Tibial artery (tissue), 4 donors: ENCODE measurements around the gene ZBED2.
"Not testable (repeated sequence)": the region's sequence is repeated elsewhere in the genome, so short reads cannot be mapped to it uniquely, and the experiment has no call there.

ENCODE experiments used
- DNase-seq, 2 donors: peaks; one replicate each; pipeline ENCODE4 v3.0.0-alpha.2; 2019
- H3K27ac ChIP-seq, 2 donors: fragments of 200-600 bp; sonication (generic) in 1 of 2; 1 replicate in 1 of 2; 2 replicates in 1 of 2; pipeline ENCODE4 v1.5.1; 2018 to 2019; ENCODE audit warnings: mild to moderate bottlenecking in 1 of 2
- H3K27me3 ChIP-seq, 2 donors: fragments of 200-600 bp; sonication (generic) in 1 of 2; one replicate each; pipeline versions ENCODE4 v1.5.1 to v1.6.0; 2016 to 2019
- H3K36me3 ChIP-seq, 3 donors: fragments of 200-600 bp; sonication (generic) in 2 of 3; one replicate each; pipeline ENCODE4 v1.5.1; 2016 to 2019; ENCODE audit warnings: mild to moderate bottlenecking in 2 of 3
- H3K4me1 ChIP-seq, 4 donors: fragments of 200-600 bp; sonication (generic) in 2 of 4; 1 replicate in 3 of 4; 2 replicates in 1 of 4; pipeline ENCODE4 v1.5.1; 2016 to 2019
- H3K4me3 ChIP-seq, 2 donors: fragments of 200-600 bp; sonication (generic) in 1 of 2; 1 replicate in 1 of 2; 2 replicates in 1 of 2; pipeline ENCODE4 v1.5.1; 2018 to 2019; ENCODE audit warnings: mild to moderate bottlenecking in 2 of 2
- H3K9me3 ChIP-seq, 3 donors: fragments of 200-600 bp; sonication (generic) in 1 of 3; one replicate each; pipeline ENCODE4 v1.5.1; 2016 to 2019
- CTCF ChIP-seq, 2 experiments: fragments of 200-600 bp in 1 of 2; fragments of 450-650 bp in 1 of 2; IDR thresholded peaks; one replicate each; pipeline ENCODE4 v1.5.1; 2017 to 2019; ENCODE audit warnings: antibody characterized with exemption in 2 of 2, mild to moderate bottlenecking in 1 of 2, moderate library complexity in 1 of 2
- intact Hi-C: fragments of 100-400 bp; cut with DNase I; formaldehyde crosslinking; loops from one replicate; pipeline ENCODE4 v1.15.0; 2023; ENCODE audit warnings: low total_unique reads

The ZBED2 gene

DNA sequence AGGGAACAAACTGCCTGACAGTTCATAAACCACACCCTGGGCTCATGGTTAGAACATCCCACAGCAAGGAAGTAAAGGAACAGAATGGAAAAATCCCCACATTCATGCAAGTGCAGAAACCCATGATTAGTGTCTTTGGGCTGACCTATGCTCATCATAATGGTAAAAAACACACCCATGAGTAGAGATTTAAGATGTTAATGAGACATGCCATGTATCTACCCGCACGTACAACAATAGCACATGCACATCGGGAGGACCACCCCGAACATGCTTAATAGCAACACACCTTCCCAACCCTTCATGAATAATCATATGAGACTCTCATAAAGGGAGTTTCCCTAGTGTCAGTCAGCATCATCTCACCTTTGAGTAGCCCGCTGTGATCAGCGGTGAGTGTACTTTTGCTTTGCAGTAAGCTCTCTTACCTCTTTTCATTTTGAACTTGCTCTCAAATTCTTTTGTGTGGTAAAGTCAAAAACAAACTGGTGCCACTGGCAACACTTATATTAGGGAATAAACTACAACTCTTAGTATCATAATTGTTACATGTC lies 23.2 kb downstream of the ZBED2 start:
- H3K27me3 ChIP-seq, result no peaks in the 10 kb centered on the region
- H3K4me1 ChIP-seq, result no peaks in the 10 kb centered on the region
- no peak for DNase-seq
- no peaks in the 10 kb centered on the region for H3K36me3 ChIP-seq
- H3K9me3 ChIP-seq, result no peaks in the 10 kb centered on the region
- no peak for TF ChIP-seq CTCF (IDR thresholded peaks at IDR 0.05)
- no peak overlapping the region for H3K4me3 ChIP-seq
- no peak overlapping the region for H3K27ac ChIP-seq
- intact Hi-C loops, result no loop called here

- Histone ChIP-seq H3K9me3 (no peaks in the 10 kb centered on the region), H3K4me3 (no peak overlapping the region), H3K27me3 (no peaks in the 10 kb centered on the region), H3K4me1 (no peaks in the 10 kb centered on the region), H3K27ac (no peak overlapping the region), H3K36me3 (no peaks in the 10 kb centered on the region)
- TF ChIP-seq CTCF (IDR thresholded peaks at IDR 0.05), result no peak
- intact Hi-C loops, result no loop called here
- no peak for DNase-seq
Observed at GRCh38 chr3:111571282-111571681, 23.9 kb downstream of the ZBED2 start.

DNA sequence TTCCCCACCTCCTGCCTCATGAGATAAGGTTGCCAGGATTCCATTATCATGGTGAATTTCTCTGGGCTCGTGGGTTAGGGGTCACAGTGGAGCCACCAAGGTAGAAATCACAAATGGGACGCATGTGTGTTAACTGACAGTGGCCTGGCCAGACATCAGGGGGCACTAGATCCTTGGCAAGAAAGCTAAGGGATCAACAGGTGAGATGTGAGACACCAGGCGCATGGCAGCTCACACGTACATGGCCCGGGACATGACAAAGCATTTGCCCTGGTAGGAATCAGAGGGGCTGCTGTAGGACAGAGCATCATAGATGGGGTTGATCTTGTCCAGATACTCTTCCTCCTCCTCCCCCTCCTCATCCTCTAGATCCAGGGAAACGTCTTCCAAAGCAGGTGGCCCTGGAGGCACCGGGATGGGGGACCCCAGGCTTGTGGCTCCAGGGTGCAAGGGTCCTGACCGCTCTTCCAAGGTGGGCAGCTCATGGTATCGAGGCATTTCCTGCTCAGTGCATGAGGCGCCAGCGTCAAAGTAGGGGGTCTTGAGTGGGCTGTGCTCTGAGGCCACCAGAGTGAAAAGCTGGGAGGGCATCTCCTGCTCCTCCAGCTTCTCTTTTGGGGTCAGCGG lies 24.6 kb downstream of the ZBED2 start:
- no peak overlapping the region for H3K4me3 ChIP-seq
- H3K4me1 ChIP-seq, result no peaks in the 10 kb centered on the region
- intact Hi-C loops, result no loop called here
- no peak for TF ChIP-seq CTCF (IDR thresholded peaks at IDR 0.05)
- H3K9me3 ChIP-seq, result no peaks in the 10 kb centered on the region
- no peaks in the 10 kb centered on the region for H3K27me3 ChIP-seq
- H3K27ac ChIP-seq, result no peak overlapping the region
- DNase-seq, result no peak
- H3K36me3 ChIP-seq, result no peaks in the 10 kb centered on the region

- H3K4me3 ChIP-seq, result no peak overlapping the region
- no peaks in the 10 kb centered on the region for H3K9me3 ChIP-seq
- DNase-seq, result no peak
- H3K27me3 ChIP-seq, result no peaks in the 10 kb centered on the region
- TF ChIP-seq CTCF (IDR thresholded peaks at IDR 0.05), result no peak
- no peaks in the 10 kb centered on the region for H3K36me3 ChIP-seq
- H3K27ac ChIP-seq, result no peak overlapping the region
- intact Hi-C loops, result no loop called here
- no peaks in the 10 kb centered on the region for H3K4me1 ChIP-seq
Observed at GRCh38 chr3:111568911-111569310, 26.2 kb downstream of the ZBED2 start.

DNA sequence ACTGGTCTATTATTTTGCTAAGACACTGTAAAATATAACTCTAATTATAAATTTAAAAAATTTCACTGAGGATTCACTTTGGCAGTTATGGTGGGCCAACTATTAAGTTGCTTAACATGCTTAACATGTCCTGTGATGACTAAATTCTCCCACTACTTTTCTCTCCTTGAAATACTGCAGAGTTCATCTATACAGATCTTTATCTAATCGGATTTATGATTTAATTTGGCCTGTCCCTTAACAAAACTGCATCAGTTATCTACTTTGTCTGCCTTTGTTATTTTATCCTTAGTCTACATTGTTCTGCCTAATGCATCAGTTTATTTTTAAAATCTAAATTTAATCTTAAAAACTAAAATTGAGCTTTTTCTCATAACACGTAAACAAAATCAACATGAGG lies 26.8 kb downstream of the ZBED2 start:
- intact Hi-C loops, result no loop called here
- H3K27me3 ChIP-seq, result no peaks in the 10 kb centered on the region
- no peak overlapping the region for H3K27ac ChIP-seq
- H3K9me3 ChIP-seq, result no peaks in the 10 kb centered on the region
- DNase-seq, result no peak
- H3K4me1 ChIP-seq, result no peaks in the 10 kb centered on the region
- H3K4me3 ChIP-seq, result no peak overlapping the region
- no peaks in the 10 kb centered on the region for H3K36me3 ChIP-seq
- TF ChIP-seq CTCF (IDR thresholded peaks at IDR 0.05), result no peak

GRCh38 chr3:111566844-111567243 lies 28.3 kb downstream of the ZBED2 start:
- intact Hi-C loops, result no loop called here
- no peak for TF ChIP-seq CTCF (IDR thresholded peaks at IDR 0.05)
- Histone ChIP-seq H3K4me1 (no peaks in the 10 kb centered on the region), H3K27ac (no peak overlapping the region), H3K27me3 (no peaks in the 10 kb centered on the region), H3K9me3 (no peaks in the 10 kb centered on the region), H3K36me3 (no peaks in the 10 kb centered on the region), H3K4me3 (no peak overlapping the region)
- DNase-seq, result no peak

GRCh38 chr3:111561902-111562301 lies 33.2 kb downstream of the ZBED2 start:
- intact Hi-C loops, DNase-seq, H3K4me3 ChIP-seq: not testable (repeated sequence)

More at GRCh38 chr3:111561902-111562301, 33.2 kb downstream of the ZBED2 start:
- H3K9me3 ChIP-seq, H3K27ac ChIP-seq, H3K4me1 ChIP-seq, H3K36me3 ChIP-seq, H3K27me3 ChIP-seq: not testable (repeated sequence)
